HEK293 (cell line): ENCODE results near the gene PTBP1.

ENCODE experiments used
- CTCF ChIA-PET: fragments of 350-600 bp; formaldehyde crosslinking; extraction: SDS; loops from one replicate; lab custom pipeline; 2021; ENCODE audit warnings: antibody characterized with exemption; lab: Yijun Ruan, JAX
- POLR2A ChIA-PET: fragments of 300-600 bp; formaldehyde crosslinking; extraction: SDS; loops from one replicate; lab custom pipeline; 2020; ENCODE audit warnings: antibody characterized with exemption, inconsistent platforms; lab: Yijun Ruan, JAX
- H3K27ac ChIP-seq: fragments of 200-500 bp; sonication (Bioruptor generic); 2 replicates; pipeline ENCODE4 v1.5.1; 2014; ENCODE audit warnings: low read depth, low read length, control low read depth, inconsistent platforms; ENCODE audit errors: extremely low read depth
- H3K36me3 ChIP-seq, 2 experiments: fragments of 200-500 bp in 1 of 2; sonication (Bioruptor generic) in 1 of 2; 1 replicate in 1 of 2; 2 replicates in 1 of 2; pipeline ENCODE4 v1.5.1; 2014 to 2017; ENCODE audit warnings: inconsistent platforms in 2 of 2, low read length in 2 of 2; ENCODE audit not compliant: control insufficient read depth in 2 of 2, insufficient read depth in 1 of 2
- H3K4me1 ChIP-seq: fragments of 200-500 bp; sonication (Bioruptor generic); 2 replicates; pipeline ENCODE4 v1.5.1; 2014; ENCODE audit warnings: mild to moderate bottlenecking, low read length, inconsistent platforms; ENCODE audit not compliant: control insufficient read depth, insufficient read depth
- H3K4me3 ChIP-seq: 2 replicates; pipeline ENCODE4 v1.5.1; 2011; ENCODE audit warnings: low read depth, mild to moderate bottlenecking, control low read depth, low read length, moderate library complexity
- H3K9me3 ChIP-seq: fragments of 200-500 bp; sonication (Bioruptor generic); 2 replicates; pipeline ENCODE4 v1.5.1; 2014; ENCODE audit warnings: low read depth, low read length, inconsistent platforms; ENCODE audit not compliant: control insufficient read depth, insufficient read depth
- KLF1 ChIP-seq: fragments of 450-650 bp; formaldehyde crosslinking; IDR thresholded peaks from 2 replicates; pipeline ENCODE4 v1.5.1; 2016; ENCODE audit warnings: missing biosample characterization, missing genetic modification characterization
- KLF7 ChIP-seq: fragments of 450-650 bp; formaldehyde crosslinking; IDR thresholded peaks from 2 replicates; pipeline ENCODE4 v1.5.1; 2016; ENCODE audit warnings: missing biosample characterization, missing genetic modification characterization, borderline replicate concordance
- MZF1 ChIP-seq: fragments of 450-650 bp; formaldehyde crosslinking; IDR thresholded peaks from 2 replicates; pipeline ENCODE4 v1.5.1; 2017; ENCODE audit warnings: missing biosample characterization, missing genetic modification characterization, borderline replicate concordance
- ZBTB20 ChIP-seq: fragments of 450-650 bp; formaldehyde crosslinking; IDR thresholded peaks from 2 replicates; pipeline ENCODE4 v1.5.1; 2016; ENCODE audit warnings: missing biosample characterization, missing genetic modification characterization
- ZBTB7A ChIP-seq: fragments of 450-650 bp; formaldehyde crosslinking; IDR thresholded peaks from 2 replicates; pipeline ENCODE4 v1.5.1; 2016; ENCODE audit warnings: low read depth, missing biosample characterization, missing genetic modification characterization
- ZFP37 ChIP-seq: fragments of 450-650 bp; formaldehyde crosslinking; IDR thresholded peaks from 2 replicates; pipeline ENCODE4 v1.5.1; 2016; ENCODE audit warnings: missing biosample characterization, missing genetic modification characterization
- ZNF112 ChIP-seq: fragments of 450-650 bp; formaldehyde crosslinking; IDR thresholded peaks from 2 replicates; pipeline ENCODE4 v1.5.0; 2017; ENCODE audit warnings: missing biosample characterization, missing genetic modification characterization
- ZNF175 ChIP-seq: fragments of 450-650 bp; formaldehyde crosslinking; IDR thresholded peaks from 2 replicates; pipeline ENCODE4 v1.5.1; 2016; ENCODE audit warnings: missing biosample characterization, missing genetic modification characterization
- ZNF473 ChIP-seq: fragments of 450-650 bp; formaldehyde crosslinking; IDR thresholded peaks from 2 replicates; pipeline ENCODE4 v1.5.1; 2017; ENCODE audit warnings: missing biosample characterization, missing genetic modification characterization
- ZNF48 ChIP-seq: fragments of 450-650 bp; formaldehyde crosslinking; IDR thresholded peaks from 2 replicates; pipeline ENCODE4 v1.5.1; 2016; ENCODE audit warnings: missing biosample characterization, missing genetic modification characterization
- ZNF501 ChIP-seq: fragments of 450-650 bp; formaldehyde crosslinking; IDR thresholded peaks from 2 replicates; pipeline ENCODE4 v1.5.1; 2016; ENCODE audit warnings: missing biosample characterization, missing genetic modification characterization
- ZNF510 ChIP-seq: fragments of 450-650 bp; formaldehyde crosslinking; IDR thresholded peaks from 2 replicates; pipeline ENCODE4 v1.5.1; 2018; ENCODE audit warnings: mild to moderate bottlenecking, missing genetic modification characterization, missing biosample characterization; ENCODE audit not compliant: insufficient replicate concordance
- ZNF530 ChIP-seq: fragments of 450-650 bp; formaldehyde crosslinking; IDR thresholded peaks from 2 replicates; pipeline ENCODE4 v1.5.1; 2016; ENCODE audit warnings: low read depth, missing biosample characterization, missing genetic modification characterization
- ZNF555 ChIP-seq: fragments of 450-650 bp; formaldehyde crosslinking; conservative IDR thresholded peaks from 2 replicates; pipeline ENCODE4 v1.5.1; 2017; ENCODE audit warnings: missing biosample characterization, mild to moderate bottlenecking, missing genetic modification characterization, inconsistent platforms
- ZNF558 ChIP-seq: fragments of 450-650 bp; formaldehyde crosslinking; IDR thresholded peaks from 2 replicates; pipeline ENCODE4 v1.5.1; 2016; ENCODE audit warnings: missing biosample characterization, missing genetic modification characterization
- ZNF560 ChIP-seq: fragments of 450-650 bp; formaldehyde crosslinking; IDR thresholded peaks from 2 replicates; pipeline ENCODE4 v1.5.1; 2017; ENCODE audit warnings: missing biosample characterization, missing genetic modification characterization, borderline replicate concordance
- ZNF621 ChIP-seq: fragments of 450-650 bp; formaldehyde crosslinking; IDR thresholded peaks from 2 replicates; pipeline ENCODE4 v1.5.1; 2017; ENCODE audit warnings: missing biosample characterization, missing genetic modification characterization
- ZNF776 ChIP-seq: fragments of 450-650 bp; formaldehyde crosslinking; IDR thresholded peaks from 2 replicates; pipeline ENCODE4 v1.5.0; 2017; ENCODE audit warnings: missing biosample characterization, missing genetic modification characterization, borderline replicate concordance
- ZNF791 ChIP-seq: fragments of 450-650 bp; formaldehyde crosslinking; IDR thresholded peaks from 2 replicates; pipeline ENCODE4 v1.5.1; 2016; ENCODE audit warnings: missing biosample characterization, missing genetic modification characterization
- ZSCAN30 ChIP-seq: fragments of 450-650 bp; IDR thresholded peaks from 2 replicates; pipeline ENCODE4 v1.5.1; 2018; ENCODE audit warnings: missing biosample characterization, mild to moderate bottlenecking, missing genetic modification characterization, moderate library complexity
- ZXDB ChIP-seq: fragments of 450-650 bp; formaldehyde crosslinking; IDR thresholded peaks from 2 replicates; pipeline ENCODE4 v1.5.1; 2016; ENCODE audit warnings: missing biosample characterization, missing genetic modification characterization
- TF ChIP-seq, protein P1 (sequence below): fragments of 450-650 bp; formaldehyde crosslinking; IDR thresholded peaks from 2 replicates; pipeline ENCODE4 v1.5.1; 2016; ENCODE audit warnings: missing biosample characterization, missing genetic modification characterization
- TF ChIP-seq, protein P2 (sequence below): fragments of 450-650 bp; formaldehyde crosslinking; IDR thresholded peaks from 2 replicates; pipeline ENCODE4 v1.5.1; 2016; ENCODE audit warnings: missing biosample characterization, missing genetic modification characterization
- TF ChIP-seq, protein P3 (sequence below): fragments of 450-650 bp; formaldehyde crosslinking; IDR thresholded peaks from 2 replicates; pipeline ENCODE4 v1.5.1; 2016; ENCODE audit warnings: missing biosample characterization, missing genetic modification characterization
- TF ChIP-seq, protein P4 (sequence below): fragments of 450-650 bp; formaldehyde crosslinking; IDR thresholded peaks from 2 replicates; pipeline ENCODE4 v1.5.0; 2017; ENCODE audit warnings: missing biosample characterization, missing genetic modification characterization, borderline replicate concordance

Gene PTBP1

DNA sequence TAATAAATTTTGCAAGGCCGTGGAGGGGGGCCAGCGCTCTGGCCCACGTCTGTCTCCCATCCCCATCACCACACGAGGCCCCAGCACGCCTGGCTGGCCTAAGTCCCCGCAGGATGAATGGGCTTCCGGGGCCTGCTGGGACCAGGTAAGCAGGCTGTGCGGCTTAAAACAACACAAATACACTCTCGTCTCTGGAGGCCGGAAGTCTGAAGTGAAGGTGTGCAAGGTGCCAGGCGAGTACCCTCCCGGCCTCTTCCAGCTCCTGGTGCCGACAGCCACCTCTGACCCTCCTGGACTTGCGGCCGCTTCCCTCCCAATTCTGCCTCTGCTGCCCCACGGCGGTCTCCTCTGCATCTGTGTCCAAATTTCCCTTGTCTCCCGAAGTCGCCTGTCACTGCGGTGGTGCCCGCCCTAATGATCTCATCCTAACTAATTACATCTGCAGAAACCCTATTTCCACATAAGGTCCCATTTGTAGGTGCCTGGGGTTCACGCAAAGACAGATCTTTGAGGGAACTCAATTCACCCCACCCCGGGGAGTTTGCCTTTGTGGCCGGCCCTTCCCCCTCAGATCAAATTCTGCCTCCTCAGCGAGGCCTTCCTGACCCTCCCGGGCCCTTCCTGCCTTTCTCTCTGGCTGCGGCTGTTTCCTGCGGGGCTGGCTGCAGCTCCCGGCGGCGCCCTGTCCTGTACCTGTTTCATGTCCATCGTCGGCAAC, 8.1 kb upstream of the PTBP1 start (continued):
- TF ChIP-seq ZBTB7A (no peak), KLF7 (tag by site-specific recombination) (0 out of 2 replicates have a peak, but pooled peaks have one; percentile 29), ZNF48 (tag by site-specific recombination) (no peak), ZNF560 (no peak), ZFP37 (tag by site-specific recombination) (no peak), ZBTB20 (tag by site-specific recombination) (peak; percentile 40; the same call in 1 of the 2 replicates), ZNF558 (tag by site-specific recombination) (peak; percentile 31; the same call in 1 of the 2 replicates), ZNF175 (tag by site-specific recombination) (no peak), ZNF530 (tag by site-specific recombination) (no peak), ZSCAN30 (tag by site-specific recombination) (no peak), ZNF621 (tag by site-specific recombination) (no peak)
- TF ChIP-seq, protein P1, sequence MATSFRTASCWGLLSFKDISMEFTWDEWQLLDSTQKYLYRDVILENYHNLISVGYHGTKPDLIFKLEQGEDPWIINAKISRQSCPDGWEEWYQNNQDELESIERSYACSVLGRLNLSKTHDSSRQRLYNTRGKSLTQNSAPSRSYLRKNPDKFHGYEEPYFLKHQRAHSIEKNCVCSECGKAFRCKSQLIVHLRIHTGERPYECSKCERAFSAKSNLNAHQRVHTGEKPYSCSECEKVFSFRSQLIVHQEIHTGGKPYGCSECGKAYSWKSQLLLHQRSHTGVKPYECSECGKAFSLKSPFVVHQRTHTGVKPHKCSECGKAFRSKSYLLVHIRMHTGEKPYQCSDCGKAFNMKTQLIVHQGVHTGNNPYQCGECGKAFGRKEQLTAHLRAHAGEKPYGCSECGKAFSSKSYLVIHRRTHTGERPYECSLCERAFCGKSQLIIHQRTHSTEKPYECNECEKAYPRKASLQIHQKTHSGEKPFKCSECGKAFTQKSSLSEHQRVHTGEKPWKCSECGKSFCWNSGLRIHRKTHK (tag by site-specific recombination), result no peak
- TF ChIP-seq, protein P2, sequence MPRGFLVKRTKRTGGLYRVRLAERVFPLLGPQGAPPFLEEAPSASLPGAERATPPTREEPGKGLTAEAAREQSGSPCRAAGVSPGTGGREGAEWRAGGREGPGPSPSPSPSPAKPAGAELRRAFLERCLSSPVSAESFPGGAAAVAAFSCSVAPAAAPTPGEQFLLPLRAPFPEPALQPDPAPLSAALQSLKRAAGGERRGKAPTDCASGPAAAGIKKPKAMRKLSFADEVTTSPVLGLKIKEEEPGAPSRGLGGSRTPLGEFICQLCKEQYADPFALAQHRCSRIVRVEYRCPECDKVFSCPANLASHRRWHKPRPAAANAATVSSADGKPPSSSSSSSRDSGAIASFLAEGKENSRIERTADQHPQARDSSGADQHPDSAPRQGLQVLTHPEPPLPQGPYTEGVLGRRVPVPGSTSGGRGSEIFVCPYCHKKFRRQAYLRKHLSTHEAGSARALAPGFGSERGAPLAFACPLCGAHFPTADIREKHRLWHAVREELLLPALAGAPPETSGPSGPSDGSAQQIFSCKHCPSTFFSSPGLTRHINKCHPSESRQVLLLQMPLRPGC, result no peak
- TF ChIP-seq, all 188 proteins: peak for 21

DNA sequence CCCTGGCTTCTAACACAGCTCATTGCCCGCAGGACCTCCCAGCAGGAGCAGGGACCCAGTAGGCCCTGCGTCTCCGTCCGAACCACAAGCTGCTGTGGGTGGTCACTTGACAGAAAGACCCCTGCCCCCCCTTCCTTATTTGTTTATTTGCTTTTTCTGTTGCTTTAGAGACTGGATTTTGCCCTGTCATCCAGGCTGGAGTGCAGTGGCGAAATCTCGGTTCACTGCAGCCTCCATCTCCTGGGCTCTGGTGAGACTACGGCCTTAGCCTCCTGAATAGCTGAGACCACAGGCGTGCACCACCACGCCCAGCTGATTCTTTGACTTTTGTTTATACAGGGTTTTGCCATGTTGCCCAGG, 7.6 kb upstream of the PTBP1 start:
- H3K27ac ChIP-seq, result peak overlapping the region; percentile 4; the same call in 1 of the 2 replicates
- H3K4me1 ChIP-seq, result peaks cover 2% of the 10 kb centered on the region; the same call in 1 of the 2 replicates
- no peak overlapping the region for H3K4me3 ChIP-seq
- H3K9me3 ChIP-seq, result no peaks in the 10 kb centered on the region
- POLR2A ChIA-PET, result no interaction called here
- no peaks in the 10 kb centered on the region for H3K36me3 ChIP-seq
- no peak for TF ChIP-seq ZNF555 (tag by site-specific recombination)
- no peak for TF ChIP-seq ZNF473 (tag by site-specific recombination)
- TF ChIP-seq ZNF501 (tag by site-specific recombination), result no peak
- TF ChIP-seq, all 188 proteins: peak for 0
- CTCF ChIA-PET, result interaction anchor here (1.9 kb wide), 1 partner anchor 19 kb away, joined by 5 read pairs; no protein-coding TSS in a partner anchor

DNA sequence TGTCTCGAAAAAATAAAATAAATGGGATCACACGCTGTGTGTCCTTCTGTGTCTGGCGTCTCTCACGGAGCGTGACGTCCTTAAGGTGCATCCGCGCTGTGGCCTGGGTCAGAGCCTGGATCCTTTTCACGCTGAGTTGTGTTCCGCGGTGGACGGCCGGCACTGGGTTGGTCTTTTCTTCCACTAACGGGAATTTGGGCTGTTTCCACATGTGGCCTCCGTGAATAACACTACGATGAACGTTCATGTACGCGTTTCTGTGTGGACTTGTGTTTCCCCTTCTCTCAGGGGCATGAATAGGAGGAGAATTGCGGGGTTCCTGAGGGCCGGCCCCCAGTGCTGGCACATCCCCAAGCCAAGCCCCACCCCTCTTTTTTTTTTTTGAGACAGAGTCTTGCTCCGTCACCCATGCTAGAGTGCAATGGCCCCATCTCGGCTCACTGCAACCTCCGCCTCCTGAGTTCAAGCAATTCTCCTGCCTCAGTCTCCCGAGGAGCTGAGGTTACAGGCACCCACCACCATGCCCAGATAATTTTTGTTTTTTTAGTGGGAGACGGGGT, 6.2 kb upstream of the PTBP1 start:
- ChIA-PET POLR2A (no interaction called here), CTCF (interaction anchor here (0.6 kb wide), 1 partner anchor 292 kb away, joined by 4 read pairs; no protein-coding TSS in a partner anchor)
- H3K36me3 ChIP-seq, result no peaks in the 10 kb centered on the region
- no peaks in the 10 kb centered on the region for H3K9me3 ChIP-seq
- H3K4me1 ChIP-seq, result peaks cover 2% of the 10 kb centered on the region; the same call in 1 of the 2 replicates
- H3K27ac ChIP-seq, result no peak overlapping the region
- H3K4me3 ChIP-seq, result no peak overlapping the region
- TF ChIP-seq ZNF510 (tag by site-specific recombination), result no peak
- no peak for TF ChIP-seq ZNF112 (tag by site-specific recombination)
- TF ChIP-seq ZNF791, result no peak
- TF ChIP-seq, protein P3, sequence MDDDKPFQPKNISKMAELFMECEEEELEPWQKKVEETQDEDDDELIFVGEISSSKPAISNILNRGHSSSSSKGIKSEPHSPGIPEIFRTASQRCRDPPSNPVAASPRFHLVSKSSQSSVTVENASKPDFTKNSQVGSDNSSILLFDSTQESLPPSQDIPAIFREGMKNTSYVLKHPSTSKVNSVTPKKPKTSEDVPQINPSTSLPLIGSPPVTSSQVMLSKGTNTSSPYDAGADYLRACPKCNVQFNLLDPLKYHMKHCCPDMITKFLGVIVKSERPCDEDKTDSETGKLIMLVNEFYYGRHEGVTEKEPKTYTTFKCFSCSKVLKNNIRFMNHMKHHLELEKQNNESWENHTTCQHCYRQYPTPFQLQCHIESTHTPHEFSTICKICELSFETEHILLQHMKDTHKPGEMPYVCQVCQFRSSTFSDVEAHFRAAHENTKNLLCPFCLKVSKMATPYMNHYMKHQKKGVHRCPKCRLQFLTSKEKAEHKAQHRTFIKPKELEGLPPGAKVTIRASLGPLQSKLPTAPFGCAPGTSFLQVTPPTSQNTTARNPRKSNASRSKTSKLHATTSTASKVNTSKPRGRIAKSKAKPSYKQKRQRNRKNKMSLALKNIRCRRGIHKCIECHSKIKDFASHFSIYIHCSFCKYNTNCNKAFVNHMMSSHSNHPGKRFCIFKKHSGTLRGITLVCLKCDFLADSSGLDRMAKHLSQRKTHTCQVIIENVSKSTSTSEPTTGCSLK (tag by site-specific recombination), result no peak
- no peak for TF ChIP-seq KLF1 (tag by site-specific recombination)
- TF ChIP-seq, protein P4, sequence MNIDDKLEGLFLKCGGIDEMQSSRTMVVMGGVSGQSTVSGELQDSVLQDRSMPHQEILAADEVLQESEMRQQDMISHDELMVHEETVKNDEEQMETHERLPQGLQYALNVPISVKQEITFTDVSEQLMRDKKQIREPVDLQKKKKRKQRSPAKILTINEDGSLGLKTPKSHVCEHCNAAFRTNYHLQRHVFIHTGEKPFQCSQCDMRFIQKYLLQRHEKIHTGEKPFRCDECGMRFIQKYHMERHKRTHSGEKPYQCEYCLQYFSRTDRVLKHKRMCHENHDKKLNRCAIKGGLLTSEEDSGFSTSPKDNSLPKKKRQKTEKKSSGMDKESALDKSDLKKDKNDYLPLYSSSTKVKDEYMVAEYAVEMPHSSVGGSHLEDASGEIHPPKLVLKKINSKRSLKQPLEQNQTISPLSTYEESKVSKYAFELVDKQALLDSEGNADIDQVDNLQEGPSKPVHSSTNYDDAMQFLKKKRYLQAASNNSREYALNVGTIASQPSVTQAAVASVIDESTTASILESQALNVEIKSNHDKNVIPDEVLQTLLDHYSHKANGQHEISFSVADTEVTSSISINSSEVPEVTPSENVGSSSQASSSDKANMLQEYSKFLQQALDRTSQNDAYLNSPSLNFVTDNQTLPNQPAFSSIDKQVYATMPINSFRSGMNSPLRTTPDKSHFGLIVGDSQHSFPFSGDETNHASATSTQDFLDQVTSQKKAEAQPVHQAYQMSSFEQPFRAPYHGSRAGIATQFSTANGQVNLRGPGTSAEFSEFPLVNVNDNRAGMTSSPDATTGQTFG (tag by site-specific recombination), result no peak
- no peak for TF ChIP-seq MZF1 (tag by site-specific recombination)
- no peak for TF ChIP-seq ZNF776
- TF ChIP-seq ZXDB (tag by site-specific recombination), result no peak
